Stomach (tissue), 4 donors: ENCODE measurements around the gene CEP57.
"Not testable (repeated sequence)": the region's sequence is repeated elsewhere in the genome, so short reads cannot be mapped to it uniquely, and the experiment has no call there.

Experiments used
- CTCF ChIP-seq, 7 experiments: fragments of 450-650 bp in 4 of 7; fragments of 200-600 bp in 3 of 7; sonication (generic) in 3 of 7; IDR thresholded peaks; one replicate each; pipeline ENCODE4 v1.5.1; 2016 to 2019; ENCODE audit warnings: antibody characterized with exemption in 7 of 7, control low read depth in 2 of 7, mild to moderate bottlenecking in 1 of 7
- EP300 ChIP-seq: sonication (generic); formaldehyde crosslinking; IDR thresholded peaks from one replicate; pipeline ENCODE4 v1.6.1; 2017; ENCODE audit warnings: antibody characterized with exemption
- POLR2A ChIP-seq, 4 donors: fragments of 450-650 bp; IDR thresholded peaks; one replicate each; pipeline ENCODE4 v1.6.1; 2016; ENCODE audit warnings: antibody characterized with exemption in 4 of 4, control low read depth in 2 of 4, mild to moderate bottlenecking in 1 of 4, moderate library complexity in 1 of 4
- POLR2AphosphoS5 ChIP-seq, 3 donors: sonication (generic); formaldehyde crosslinking; IDR thresholded peaks; one replicate each; pipeline ENCODE4 v1.6.1; 2016; ENCODE audit warnings: antibody characterized with exemption in 3 of 3

GRCh38 chr11:95806464-95806863 lies 16.2 kb downstream of the CEP57 start:
- TF ChIP-seq POLR2A (IDR thresholded peaks at IDR 0.05); CTCF (IDR thresholded peaks at IDR 0.05); POLR2AphosphoS5 (IDR thresholded peaks at IDR 0.05); EP300: not testable (repeated sequence)
